Measurements from ENCODE around the gene VDAC1.

Gene VDAC1

DNA sequence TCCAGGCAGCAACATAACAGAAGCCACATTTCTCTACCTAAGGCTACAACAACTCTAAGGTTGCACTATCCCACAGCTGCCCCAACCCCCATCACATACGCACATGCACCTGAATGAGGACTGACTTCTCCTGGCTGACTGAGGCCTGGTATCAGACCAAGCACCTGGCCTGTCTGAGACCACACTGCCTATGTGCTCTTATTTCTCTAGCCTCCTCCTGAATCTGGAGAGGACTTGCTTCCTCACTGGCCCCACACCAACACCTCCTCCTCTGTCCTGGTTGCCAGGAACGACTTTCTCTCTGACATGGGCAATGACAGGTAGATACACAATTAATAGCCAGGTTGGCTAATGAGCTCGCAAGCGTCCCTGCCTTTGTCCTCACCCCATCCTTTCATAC is 14.9 kb upstream of the VDAC1 start:
- no peak overlapping the region for H3K27ac ChIP-seq
- H3K36me3 ChIP-seq = no peaks in the 10 kb centered on the region
- DNase-seq = no peak
- H3K27me3 ChIP-seq (ENCODE audit: insufficient read depth, low read depth, severe bottlenecking) = no peaks in the 10 kb centered on the region
- no peaks in the 10 kb centered on the region for H3K9me3 ChIP-seq (ENCODE audit: severe bottlenecking)
- no peak overlapping the region for H3K4me3 ChIP-seq (ENCODE audit: low read depth, low read length)
- TF ChIP-seq, protein P1, sequence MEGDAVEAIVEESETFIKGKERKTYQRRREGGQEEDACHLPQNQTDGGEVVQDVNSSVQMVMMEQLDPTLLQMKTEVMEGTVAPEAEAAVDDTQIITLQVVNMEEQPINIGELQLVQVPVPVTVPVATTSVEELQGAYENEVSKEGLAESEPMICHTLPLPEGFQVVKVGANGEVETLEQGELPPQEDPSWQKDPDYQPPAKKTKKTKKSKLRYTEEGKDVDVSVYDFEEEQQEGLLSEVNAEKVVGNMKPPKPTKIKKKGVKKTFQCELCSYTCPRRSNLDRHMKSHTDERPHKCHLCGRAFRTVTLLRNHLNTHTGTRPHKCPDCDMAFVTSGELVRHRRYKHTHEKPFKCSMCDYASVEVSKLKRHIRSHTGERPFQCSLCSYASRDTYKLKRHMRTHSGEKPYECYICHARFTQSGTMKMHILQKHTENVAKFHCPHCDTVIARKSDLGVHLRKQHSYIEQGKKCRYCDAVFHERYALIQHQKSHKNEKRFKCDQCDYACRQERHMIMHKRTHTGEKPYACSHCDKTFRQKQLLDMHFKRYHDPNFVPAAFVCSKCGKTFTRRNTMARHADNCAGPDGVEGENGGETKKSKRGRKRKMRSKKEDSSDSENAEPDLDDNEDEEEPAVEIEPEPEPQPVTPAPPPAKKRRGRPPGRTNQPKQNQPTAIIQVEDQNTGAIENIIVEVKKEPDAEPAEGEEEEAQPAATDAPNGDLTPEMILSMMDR (IDR thresholded peaks at IDR 0.05; ENCODE audit: low read depth, low read length) = no peak

DNA sequence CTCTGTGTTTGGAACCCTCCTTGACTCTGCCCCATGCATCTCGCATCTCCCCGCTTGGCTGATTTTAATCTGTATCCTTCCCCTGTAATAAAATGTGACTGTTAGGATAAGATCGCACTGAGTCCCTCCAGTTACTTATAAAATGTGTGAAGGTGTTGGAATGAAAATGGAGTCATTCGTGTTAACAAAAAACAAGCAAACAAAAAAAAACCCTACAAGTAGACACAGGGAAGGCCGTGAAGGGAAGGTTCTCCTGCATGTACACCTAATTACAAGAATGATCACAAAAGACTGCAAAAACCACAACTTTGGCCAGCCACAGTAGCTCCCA is 14.2 kb upstream of the VDAC1 start:
- DNase-seq = no peak
- Histone ChIP-seq H3K36me3 (no peaks in the 10 kb centered on the region), H3K27ac (no peak overlapping the region), H3K9me3 (ENCODE audit: severe bottlenecking) (no peaks in the 10 kb centered on the region), H3K4me3 (ENCODE audit: low read depth, low read length) (no peak overlapping the region), H3K27me3 (ENCODE audit: insufficient read depth, low read depth, severe bottlenecking) (no peaks in the 10 kb centered on the region)
- TF ChIP-seq, protein P1 (IDR thresholded peaks at IDR 0.05; ENCODE audit: low read depth, low read length) = no peak

- Histone ChIP-seq H3K27me3 (ENCODE audit: insufficient read depth, low read depth, severe bottlenecking) (no peaks in the 10 kb centered on the region), H3K9me3 (ENCODE audit: severe bottlenecking) (no peaks in the 10 kb centered on the region), H3K27ac (no peak overlapping the region), H3K36me3 (no peaks in the 10 kb centered on the region), H3K4me3 (ENCODE audit: low read depth, low read length) (no peak overlapping the region)
- DNase-seq = no peak
- TF ChIP-seq, protein P1 (IDR thresholded peaks at IDR 0.05; ENCODE audit: low read depth, low read length) = no peak
Observed at GRCh38 chr5:134018154-134018985, 13.6 kb upstream of the VDAC1 start.

- TF ChIP-seq, protein P1 (IDR thresholded peaks at IDR 0.05; ENCODE audit: low read depth, low read length) = no peak
- H3K9me3 ChIP-seq (ENCODE audit: severe bottlenecking) = no peaks in the 10 kb centered on the region
- no peak for DNase-seq
- H3K36me3 ChIP-seq = peaks cover 2% of the 10 kb centered on the region
- no peak overlapping the region for H3K27ac ChIP-seq
- no peak overlapping the region for H3K4me3 ChIP-seq (ENCODE audit: low read depth, low read length)
- no peaks in the 10 kb centered on the region for H3K27me3 ChIP-seq (ENCODE audit: insufficient read depth, low read depth, severe bottlenecking)
Observed at GRCh38 chr5:134008266-134008749, 3.5 kb upstream of the VDAC1 start.

GRCh38 chr5:134007581-134008265 is 2.9 kb upstream of the VDAC1 start:
- H3K4me3 ChIP-seq (ENCODE audit: low read depth, low read length) = no peak overlapping the region
- no peak overlapping the region for H3K27ac ChIP-seq
- DNase-seq = no peak
- H3K27me3 ChIP-seq (ENCODE audit: insufficient read depth, low read depth, severe bottlenecking) = no peaks in the 10 kb centered on the region
- H3K9me3 ChIP-seq (ENCODE audit: severe bottlenecking) = no peaks in the 10 kb centered on the region
- peaks cover 6% of the 10 kb centered on the region for H3K36me3 ChIP-seq
- TF ChIP-seq, protein P1 (IDR thresholded peaks at IDR 0.05; ENCODE audit: low read depth, low read length) = no peak

Data from WERI-Rb-1 (cell line).